ENCODE data around the gene TRIM75. TPM values are rescaled to one million over a fixed set of nuclear protein-coding genes. Genes with fewer than 3 reads are reported as not detected.
"Not testable (repeated sequence)": the region's sequence is repeated elsewhere in the genome, so short reads cannot be mapped to it uniquely, and the experiment has no call there.

The TRIM75 gene
- total RNA-seq, 1 donor, result not detected

DNA sequence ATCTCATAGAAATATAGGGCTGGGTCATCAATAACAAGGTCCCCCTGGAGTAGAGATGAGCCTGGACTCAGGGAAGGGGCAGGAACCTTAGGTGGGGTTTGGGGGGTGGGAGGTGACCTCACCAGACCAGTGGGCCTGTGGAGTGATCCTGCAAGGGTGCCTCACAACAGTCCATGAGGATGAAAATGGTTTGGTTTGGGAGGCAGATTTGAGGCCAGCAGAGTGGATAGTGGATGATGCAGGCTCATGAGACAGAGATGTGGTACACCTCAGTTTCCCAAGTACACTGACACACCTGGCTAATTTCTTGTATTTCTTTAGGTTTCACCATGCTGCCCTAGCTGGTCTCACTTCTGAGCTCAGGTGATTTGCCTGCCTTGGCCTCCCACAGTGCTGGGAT lies 40.0 kb upstream of the TRIM75 start:
- Histone ChIP-seq H3K27me3 (ENCODE audit: insufficient read depth, low read length) (no peaks in the 10 kb centered on the region), H3K79me2 (ENCODE audit: insufficient read depth, low read length) (no peaks in the 10 kb centered on the region), H2AFZ (ENCODE audit: low read length) (no peak overlapping the region), H3K9me3 (ENCODE audit: low read depth, low read length) (no peaks in the 10 kb centered on the region), H4K20me1 (ENCODE audit: insufficient read depth, low read length) (no peaks in the 10 kb centered on the region), H3K27ac (ENCODE audit: low read depth, low read length) (no peak overlapping the region), H3K4me2 (ENCODE audit: insufficient read depth, low read length) (no peak overlapping the region), H3K4me3 (ENCODE audit: insufficient read depth, low read length) (no peak overlapping the region), H3K4me1 (ENCODE audit: insufficient read depth, low read length) (no peaks in the 10 kb centered on the region), H3K36me3 (ENCODE audit: insufficient read depth, low read length) (no peaks in the 10 kb centered on the region)
- TF ChIP-seq, protein P1, sequence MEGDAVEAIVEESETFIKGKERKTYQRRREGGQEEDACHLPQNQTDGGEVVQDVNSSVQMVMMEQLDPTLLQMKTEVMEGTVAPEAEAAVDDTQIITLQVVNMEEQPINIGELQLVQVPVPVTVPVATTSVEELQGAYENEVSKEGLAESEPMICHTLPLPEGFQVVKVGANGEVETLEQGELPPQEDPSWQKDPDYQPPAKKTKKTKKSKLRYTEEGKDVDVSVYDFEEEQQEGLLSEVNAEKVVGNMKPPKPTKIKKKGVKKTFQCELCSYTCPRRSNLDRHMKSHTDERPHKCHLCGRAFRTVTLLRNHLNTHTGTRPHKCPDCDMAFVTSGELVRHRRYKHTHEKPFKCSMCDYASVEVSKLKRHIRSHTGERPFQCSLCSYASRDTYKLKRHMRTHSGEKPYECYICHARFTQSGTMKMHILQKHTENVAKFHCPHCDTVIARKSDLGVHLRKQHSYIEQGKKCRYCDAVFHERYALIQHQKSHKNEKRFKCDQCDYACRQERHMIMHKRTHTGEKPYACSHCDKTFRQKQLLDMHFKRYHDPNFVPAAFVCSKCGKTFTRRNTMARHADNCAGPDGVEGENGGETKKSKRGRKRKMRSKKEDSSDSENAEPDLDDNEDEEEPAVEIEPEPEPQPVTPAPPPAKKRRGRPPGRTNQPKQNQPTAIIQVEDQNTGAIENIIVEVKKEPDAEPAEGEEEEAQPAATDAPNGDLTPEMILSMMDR (IDR thresholded peaks at IDR 0.05; ENCODE audit: extremely low read depth, low read depth, low read length), result no peak
- no peak for DNase-seq (ENCODE audit: insufficient read length, low spot score, missing footprints)

DNA sequence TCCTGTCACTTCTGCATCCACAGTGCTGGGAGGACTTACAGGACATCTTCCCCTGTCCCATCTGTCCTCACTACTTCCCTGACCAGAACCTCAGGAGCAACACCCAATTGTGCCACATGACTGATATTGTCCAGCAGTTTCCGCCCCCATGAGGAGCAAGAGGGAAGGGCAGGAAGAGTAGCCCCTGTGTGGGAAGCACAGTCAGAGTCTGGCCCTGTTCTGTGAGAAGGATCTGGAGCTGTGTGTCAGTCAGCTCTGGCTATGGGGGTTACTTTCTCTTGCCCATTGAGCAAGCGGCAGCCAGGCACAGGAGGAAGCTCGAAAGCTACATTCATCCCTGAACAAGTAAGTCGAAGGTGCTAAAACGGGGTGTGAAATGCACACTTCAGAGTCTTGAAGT lies 36.7 kb upstream of the TRIM75 start:
- no peak for DNase-seq (ENCODE audit: insufficient read length, low spot score, missing footprints)
- Histone ChIP-seq H3K27me3 (ENCODE audit: insufficient read depth, low read length) (no peaks in the 10 kb centered on the region), H3K4me2 (ENCODE audit: insufficient read depth, low read length) (no peak overlapping the region), H3K4me1 (ENCODE audit: insufficient read depth, low read length) (no peaks in the 10 kb centered on the region), H3K36me3 (ENCODE audit: insufficient read depth, low read length) (no peaks in the 10 kb centered on the region), H3K27ac (ENCODE audit: low read depth, low read length) (no peak overlapping the region), H4K20me1 (ENCODE audit: insufficient read depth, low read length) (no peaks in the 10 kb centered on the region), H3K9me3 (ENCODE audit: low read depth, low read length) (no peaks in the 10 kb centered on the region), H3K79me2 (ENCODE audit: insufficient read depth, low read length) (no peaks in the 10 kb centered on the region), H3K4me3 (ENCODE audit: insufficient read depth, low read length) (no peak overlapping the region), H2AFZ (ENCODE audit: low read length) (no peak overlapping the region)
- TF ChIP-seq, protein P1 (IDR thresholded peaks at IDR 0.05; ENCODE audit: extremely low read depth, low read depth, low read length), result no peak

DNA sequence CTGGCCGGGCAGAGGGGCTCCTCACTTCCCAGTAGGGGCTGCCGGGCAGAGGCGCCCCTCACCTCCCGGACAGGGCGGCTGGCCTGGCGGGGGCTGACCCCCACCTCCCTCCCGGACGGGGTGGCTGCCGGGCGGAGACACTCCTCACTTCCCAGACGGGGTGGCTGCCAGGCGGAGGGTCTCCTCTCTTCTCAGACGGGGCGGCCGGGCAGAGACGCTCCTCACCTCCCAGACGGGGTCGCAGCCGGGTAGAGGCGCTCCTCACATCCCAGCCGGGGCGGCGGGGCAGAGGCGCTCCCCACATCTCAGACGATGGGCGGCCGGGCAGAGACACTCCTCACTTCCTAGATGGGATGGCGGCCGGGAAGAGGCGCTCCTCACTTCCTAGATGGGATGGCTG lies 33.7 kb upstream of the TRIM75 start:
- not testable (repeated sequence) for DNase-seq (ENCODE audit: insufficient read length, low spot score, missing footprints); H3K79me2 ChIP-seq (ENCODE audit: insufficient read depth, low read length); H3K4me3 ChIP-seq (ENCODE audit: insufficient read depth, low read length); H4K20me1 ChIP-seq (ENCODE audit: insufficient read depth, low read length); H3K4me1 ChIP-seq (ENCODE audit: insufficient read depth, low read length); H3K36me3 ChIP-seq (ENCODE audit: insufficient read depth, low read length); H3K9me3 ChIP-seq (ENCODE audit: low read depth, low read length); H2AFZ ChIP-seq (ENCODE audit: low read length); H3K27me3 ChIP-seq (ENCODE audit: insufficient read depth, low read length); H3K27ac ChIP-seq (ENCODE audit: low read depth, low read length); H3K4me2 ChIP-seq (ENCODE audit: insufficient read depth, low read length)

DNA sequence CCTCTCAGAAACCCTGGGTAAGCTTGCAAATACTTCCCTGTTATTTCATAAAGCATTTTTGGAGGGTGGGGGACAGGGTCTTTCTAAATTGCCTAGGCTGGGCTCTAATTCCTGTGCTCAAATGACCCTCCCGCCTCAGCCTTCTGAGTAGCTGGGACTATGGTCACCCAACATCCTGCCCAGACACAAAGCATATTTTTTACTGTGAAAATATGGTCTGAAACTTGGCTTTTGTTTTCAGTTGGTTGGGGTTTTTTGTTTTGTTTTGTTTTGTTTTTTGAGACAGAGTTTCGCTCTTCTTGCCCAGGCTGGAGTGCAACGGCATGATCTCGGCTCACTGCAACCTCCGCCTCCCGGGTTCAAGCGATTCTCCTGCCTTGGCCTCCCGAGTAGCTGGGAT lies 27.9 kb upstream of the TRIM75 start:
- not testable (repeated sequence) for H3K79me2 ChIP-seq (ENCODE audit: insufficient read depth, low read length); H3K9me3 ChIP-seq (ENCODE audit: low read depth, low read length); H3K4me2 ChIP-seq (ENCODE audit: insufficient read depth, low read length); H3K27me3 ChIP-seq (ENCODE audit: insufficient read depth, low read length); H4K20me1 ChIP-seq (ENCODE audit: insufficient read depth, low read length); H3K4me3 ChIP-seq (ENCODE audit: insufficient read depth, low read length); H3K4me1 ChIP-seq (ENCODE audit: insufficient read depth, low read length); H3K36me3 ChIP-seq (ENCODE audit: insufficient read depth, low read length); H3K27ac ChIP-seq (ENCODE audit: low read depth, low read length); DNase-seq (ENCODE audit: insufficient read length, low spot score, missing footprints); H2AFZ ChIP-seq (ENCODE audit: low read length)

DNA sequence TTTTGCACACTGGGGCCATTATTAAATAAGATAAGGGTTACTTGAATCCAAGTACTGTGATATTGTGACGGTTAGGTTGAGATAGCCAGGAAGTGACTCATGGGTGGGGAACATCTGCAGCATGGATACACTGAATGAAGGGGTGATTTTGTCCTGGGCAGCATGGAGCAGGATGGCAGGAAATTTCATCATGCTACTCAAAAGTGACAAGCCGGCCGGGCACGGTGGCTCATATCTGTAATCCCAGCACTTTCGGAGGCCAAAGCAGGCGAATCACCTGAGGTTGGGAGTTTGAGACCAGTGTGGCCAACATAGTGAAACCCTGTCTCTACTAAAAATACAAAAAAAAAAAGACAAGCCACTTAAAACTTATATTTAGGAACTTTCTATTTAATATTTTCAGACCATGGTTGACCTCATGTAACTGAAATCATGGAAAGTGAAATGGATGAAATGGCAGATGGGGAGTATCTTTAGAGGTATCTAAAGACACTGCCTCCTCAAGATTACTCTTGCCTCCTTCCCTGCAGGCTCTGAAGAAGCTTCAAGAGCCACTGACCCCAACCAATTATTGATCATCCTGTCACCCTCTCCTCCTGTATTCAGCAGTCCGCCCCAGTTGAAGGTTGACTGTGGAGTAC lies 25.8 kb upstream of the TRIM75 start:
- no peak overlapping the region for H3K4me3 ChIP-seq (ENCODE audit: insufficient read depth, low read length)
- DNase-seq (ENCODE audit: insufficient read length, low spot score, missing footprints), result no peak
- no peaks in the 10 kb centered on the region for H3K79me2 ChIP-seq (ENCODE audit: insufficient read depth, low read length)
- TF ChIP-seq, protein P1 (IDR thresholded peaks at IDR 0.05; ENCODE audit: extremely low read depth, low read depth, low read length), result no peak
- H4K20me1 ChIP-seq (ENCODE audit: insufficient read depth, low read length), result no peaks in the 10 kb centered on the region
- no peaks in the 10 kb centered on the region for H3K9me3 ChIP-seq (ENCODE audit: low read depth, low read length)
- H2AFZ ChIP-seq (ENCODE audit: low read length), result no peak overlapping the region
- H3K27ac ChIP-seq (ENCODE audit: low read depth, low read length), result no peak overlapping the region
- H3K27me3 ChIP-seq (ENCODE audit: insufficient read depth, low read length), result no peaks in the 10 kb centered on the region
- no peaks in the 10 kb centered on the region for H3K36me3 ChIP-seq (ENCODE audit: insufficient read depth, low read length)
- H3K4me2 ChIP-seq (ENCODE audit: insufficient read depth, low read length), result no peak overlapping the region
- no peaks in the 10 kb centered on the region for H3K4me1 ChIP-seq (ENCODE audit: insufficient read depth, low read length)
